Mucosa of descending colon (tissue), 3 donors: ENCODE data around the gene SDCCAG8. TPM values are rescaled to one million over a fixed set of nuclear protein-coding genes. Genes with fewer than 3 reads are reported as not detected.

Experiments used
- ATAC-seq: fragments of 200-7000 bp; cut with Tn5 transposase; one replicate; pipeline ENCODE4 v1.9.1; 2020; ENCODE audit warnings: mild to moderate bottlenecking, moderate library complexity
- DNase-seq, 3 donors: peaks; one replicate each; pipeline ENCODE4 v3.0.0-alpha.2; 2020
- H3K36me3 ChIP-seq: fragments of 200-600 bp; one replicate; pipeline ENCODE4 v1.8.0; 2021; ENCODE audit warnings: low read depth, mild to moderate bottlenecking
- H3K4me1 ChIP-seq: fragments of 200-600 bp; one replicate; pipeline ENCODE4 v1.8.0; 2021; ENCODE audit warnings: low read depth, mild to moderate bottlenecking
- H3K4me3 ChIP-seq: fragments of 200-600 bp; one replicate; pipeline ENCODE4 v1.8.0; 2021; ENCODE audit warnings: mild to moderate bottlenecking
- H3K9me3 ChIP-seq: fragments of 200-600 bp; one replicate; pipeline ENCODE4 v1.8.0; 2021; ENCODE audit warnings: mild to moderate bottlenecking
- intact Hi-C, 2 donors: fragments of 100-400 bp; cut with DNase I in 1 of 2; cut with micrococcal nuclease in 1 of 2; formaldehyde crosslinking; loops; one replicate each; pipeline versions ENCODE4 v1.11.0 to v1.11.1; 2022; cut with DNase I, micrococcal nuclease
- total RNA-seq, 3 donors: library from RNA; stranded (reverse); fragmentation: NEBNext Ultra II Directional in 2 of 3; extraction: Animal tissue kit (Norgen Biotek cat#: 25700) in 2 of 3; gene quantifications; one replicate each; pipeline versions ENCODE4 v1.2.1 to v1.2.4, GENCODE V29; 2021 to 2023
- TF ChIP-seq, protein P1 (sequence below): fragments of 200-600 bp; IDR thresholded peaks from one replicate; pipeline ENCODE4 v1.8.0; 2022; ENCODE audit warnings: antibody characterized with exemption, mild to moderate bottlenecking
- donor health status: DM: no; HTN: no; CAD: no; lungs with moderate emphysema.
- donor health status: DM: no; HTN: no; CAD: no.
- donor health status: DM: no; HTN: yes; CAD: no.

Gene SDCCAG8
- total RNA-seq, 3 donors from 2014 or later = 22.1 to 37.5 (median 34.1) TPM

DNA sequence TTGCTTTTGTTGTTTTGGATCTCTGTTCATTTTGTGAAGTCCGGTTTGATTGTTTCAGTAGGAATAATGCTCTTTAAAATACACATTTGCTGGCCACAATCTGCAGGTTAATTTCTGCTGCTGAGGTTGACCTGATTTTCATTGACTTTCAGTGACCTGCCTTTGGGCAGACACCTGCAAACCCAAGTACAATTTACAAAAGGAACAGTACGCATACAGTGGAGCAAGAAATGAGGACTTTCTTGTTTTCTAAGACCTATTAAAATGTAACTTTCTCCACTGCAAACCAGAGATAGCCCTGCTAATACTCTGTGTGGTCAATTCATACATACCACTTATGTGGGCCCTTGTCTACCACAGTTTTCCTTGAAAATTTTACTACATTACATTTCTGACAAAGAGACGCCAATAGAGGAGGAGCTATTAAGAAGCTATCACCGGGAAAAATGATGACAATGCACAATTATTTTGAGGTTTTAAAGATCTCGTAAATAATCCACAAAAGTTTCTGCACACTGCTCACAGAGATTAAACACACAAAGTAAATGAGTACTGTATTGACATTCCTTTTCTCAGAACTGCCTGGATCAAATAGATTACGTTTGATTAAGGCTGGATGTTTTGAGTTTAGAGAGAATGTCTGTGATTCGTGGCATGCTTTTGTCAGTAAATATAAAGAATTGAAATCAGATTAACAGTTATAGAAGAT lies 141.9 kb downstream of the SDCCAG8 start:
- Histone ChIP-seq H3K36me3 (no peaks in the 10 kb centered on the region), H3K9me3 (no peaks in the 10 kb centered on the region), H3K4me3 (no peak overlapping the region), H3K4me1 (no peaks in the 10 kb centered on the region)
- intact Hi-C loops = no loop called here
- TF ChIP-seq, protein P1, sequence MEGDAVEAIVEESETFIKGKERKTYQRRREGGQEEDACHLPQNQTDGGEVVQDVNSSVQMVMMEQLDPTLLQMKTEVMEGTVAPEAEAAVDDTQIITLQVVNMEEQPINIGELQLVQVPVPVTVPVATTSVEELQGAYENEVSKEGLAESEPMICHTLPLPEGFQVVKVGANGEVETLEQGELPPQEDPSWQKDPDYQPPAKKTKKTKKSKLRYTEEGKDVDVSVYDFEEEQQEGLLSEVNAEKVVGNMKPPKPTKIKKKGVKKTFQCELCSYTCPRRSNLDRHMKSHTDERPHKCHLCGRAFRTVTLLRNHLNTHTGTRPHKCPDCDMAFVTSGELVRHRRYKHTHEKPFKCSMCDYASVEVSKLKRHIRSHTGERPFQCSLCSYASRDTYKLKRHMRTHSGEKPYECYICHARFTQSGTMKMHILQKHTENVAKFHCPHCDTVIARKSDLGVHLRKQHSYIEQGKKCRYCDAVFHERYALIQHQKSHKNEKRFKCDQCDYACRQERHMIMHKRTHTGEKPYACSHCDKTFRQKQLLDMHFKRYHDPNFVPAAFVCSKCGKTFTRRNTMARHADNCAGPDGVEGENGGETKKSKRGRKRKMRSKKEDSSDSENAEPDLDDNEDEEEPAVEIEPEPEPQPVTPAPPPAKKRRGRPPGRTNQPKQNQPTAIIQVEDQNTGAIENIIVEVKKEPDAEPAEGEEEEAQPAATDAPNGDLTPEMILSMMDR = no peak
- DNase-seq = no peak
- ATAC-seq = no peak

DNA sequence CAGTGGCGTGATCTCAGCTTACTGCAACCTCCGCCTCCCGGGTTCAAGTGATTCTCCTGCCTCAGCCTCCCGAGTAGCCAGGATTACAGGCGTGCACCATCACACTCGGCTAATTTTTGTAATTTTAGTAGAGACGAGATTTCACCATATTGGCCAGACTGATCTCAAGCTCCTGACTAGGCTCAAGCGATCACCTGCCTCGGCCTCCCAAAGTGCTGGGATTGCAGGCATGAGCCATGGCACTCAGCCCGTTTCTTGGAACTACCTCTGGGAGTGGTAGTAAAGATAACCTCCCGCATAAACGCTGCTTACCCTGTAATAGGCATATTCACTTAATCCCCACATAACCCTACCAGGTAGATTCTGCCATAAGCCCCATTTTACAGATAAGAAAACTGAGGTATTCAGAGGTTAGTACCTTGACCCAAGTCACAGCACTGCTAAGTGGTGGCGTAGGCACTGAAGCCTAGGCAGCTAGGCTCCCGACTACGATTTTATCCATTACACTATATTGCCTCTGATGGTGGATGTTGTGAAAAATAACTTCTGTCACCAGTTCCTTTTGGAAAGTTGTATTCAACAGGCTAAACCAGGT lies 143.8 kb downstream of the SDCCAG8 start:
- TF ChIP-seq, protein P1 = no peak
- Histone ChIP-seq H3K9me3 (no peaks in the 10 kb centered on the region), H3K4me1 (no peaks in the 10 kb centered on the region), H3K36me3 (no peaks in the 10 kb centered on the region), H3K4me3 (no peak overlapping the region)
- intact Hi-C loops = no loop called here
- DNase-seq (no peak), ATAC-seq (no peak)

DNA sequence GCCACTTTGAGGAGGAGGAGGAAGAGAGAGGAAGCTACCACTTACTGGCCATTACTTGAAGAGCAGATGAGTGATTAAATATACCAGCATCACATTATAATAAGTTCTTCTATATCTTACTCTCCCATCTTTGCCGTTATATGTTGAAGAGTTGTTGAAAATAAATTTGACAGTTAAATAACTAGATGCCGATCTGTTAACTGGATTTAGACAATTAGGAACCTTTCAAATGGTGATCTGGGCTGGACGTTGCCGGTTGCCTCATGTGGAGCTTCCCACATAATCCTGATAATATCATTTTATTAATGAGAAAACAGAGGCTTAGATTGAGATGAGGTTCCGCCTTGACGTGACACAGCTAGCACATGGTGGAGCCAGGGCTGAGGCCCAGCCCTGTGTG lies 147.0 kb downstream of the SDCCAG8 start:
- H3K4me1 ChIP-seq = no peaks in the 10 kb centered on the region
- no peak overlapping the region for H3K4me3 ChIP-seq
- H3K36me3 ChIP-seq = no peaks in the 10 kb centered on the region
- intact Hi-C loops = no loop called here
- DNase-seq (no peak), ATAC-seq (no peak)
- TF ChIP-seq, protein P1 = no peak
- H3K9me3 ChIP-seq = no peaks in the 10 kb centered on the region

DNA sequence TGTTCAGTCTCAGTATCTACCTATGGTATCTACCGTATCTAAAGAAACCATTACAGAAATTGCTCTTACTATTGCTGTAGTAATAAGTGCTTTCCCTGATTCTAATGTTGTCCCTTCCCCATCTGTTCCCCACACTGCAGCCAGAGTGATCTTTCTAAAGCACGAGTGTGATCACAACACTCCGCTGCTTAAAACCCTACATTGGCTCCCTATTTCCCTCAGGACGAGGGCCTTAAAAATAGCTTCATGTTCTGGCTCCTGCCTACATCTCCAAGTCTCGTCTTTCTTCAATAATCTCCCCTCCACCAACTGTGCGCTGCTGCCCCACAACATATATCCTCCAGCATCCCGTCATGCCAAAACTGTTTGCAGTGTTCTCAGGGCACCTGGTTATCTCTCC lies 150.6 kb downstream of the SDCCAG8 start:
- H3K4me1 ChIP-seq = no peaks in the 10 kb centered on the region
- DNase-seq (no peak), ATAC-seq (no peak)
- intact Hi-C loops = no loop called here
- no peaks in the 10 kb centered on the region for H3K36me3 ChIP-seq
- TF ChIP-seq, protein P1 = no peak
- no peak overlapping the region for H3K4me3 ChIP-seq
- no peaks in the 10 kb centered on the region for H3K9me3 ChIP-seq

DNA sequence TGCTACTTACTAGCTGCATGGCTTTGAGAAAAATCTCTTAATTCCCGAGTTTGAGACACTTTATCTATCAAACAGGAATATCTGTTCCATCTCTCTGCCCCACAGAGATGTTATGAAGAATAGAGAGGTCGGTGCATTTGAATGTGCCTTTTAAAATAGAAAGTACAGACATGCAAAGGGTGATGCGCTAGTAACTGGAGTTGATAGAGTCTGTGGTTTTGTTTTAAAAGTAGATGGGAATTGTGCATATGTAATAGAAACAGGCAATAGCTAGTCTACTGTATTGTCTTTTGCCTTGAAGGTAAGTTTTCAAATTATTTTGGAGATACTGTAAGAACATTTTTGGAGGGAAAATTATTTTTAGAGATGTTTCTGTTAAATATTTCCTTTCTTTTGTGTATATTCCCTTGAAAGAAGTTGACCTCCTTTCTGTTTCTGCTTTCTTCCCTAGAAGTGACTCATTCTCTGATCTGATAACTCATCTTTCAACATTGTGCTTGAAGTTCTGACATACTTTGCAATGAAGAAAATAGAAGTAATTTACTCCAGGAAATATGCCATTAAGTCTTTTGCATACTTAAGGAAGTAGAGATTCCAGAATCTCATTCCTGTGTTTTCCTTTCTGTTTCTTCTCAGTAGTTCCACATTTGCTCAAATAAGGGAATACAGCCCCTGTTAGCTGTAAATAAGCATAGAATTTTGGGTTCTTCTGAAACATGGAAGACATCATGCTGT lies 151.6 kb downstream of the SDCCAG8 start:
- intact Hi-C loops = no loop called here
- ATAC-seq (no peak), DNase-seq (no peak)
- TF ChIP-seq, protein P1 = no peak
- H3K4me1 ChIP-seq = no peaks in the 10 kb centered on the region
- H3K36me3 ChIP-seq = no peaks in the 10 kb centered on the region
- no peaks in the 10 kb centered on the region for H3K9me3 ChIP-seq
- no peak overlapping the region for H3K4me3 ChIP-seq
